Parathyroid adenoma (tissue), 2 donors: Measurements from ENCODE around the gene SPEF2.

Source experiments
- H2AFZ ChIP-seq: fragments of 300-600 bp; sonication (generic); one replicate; pipeline ENCODE4 v1.7.0; 2017; ENCODE audit warnings: antibody characterized with exemption, mild to moderate bottlenecking
- H3K27ac ChIP-seq: fragments of 300-600 bp; sonication (generic); one replicate; pipeline ENCODE4 v1.7.0; 2017
- H3K27me3 ChIP-seq: fragments of 300-600 bp; sonication (generic); one replicate; pipeline ENCODE4 v1.7.0; 2017; ENCODE audit warnings: low read length; ENCODE audit not compliant: control insufficient read depth, insufficient read depth
- H3K36me3 ChIP-seq: fragments of 300-600 bp; sonication (generic); one replicate; pipeline ENCODE4 v1.7.0; 2017; ENCODE audit warnings: low read length; ENCODE audit not compliant: control insufficient read depth, insufficient read depth
- H3K4me1 ChIP-seq: fragments of 300-600 bp; sonication (generic); one replicate; pipeline ENCODE4 v1.7.0; 2017; ENCODE audit warnings: control low read depth
- H3K4me2 ChIP-seq: fragments of 300-600 bp; sonication (generic); one replicate; pipeline ENCODE4 v1.7.0; 2017; ENCODE audit warnings: low read length
- H3K4me3 ChIP-seq: fragments of 300-600 bp; sonication (generic); one replicate; pipeline ENCODE4 v1.7.0; 2017; ENCODE audit warnings: low read depth, low read length
- H3K79me2 ChIP-seq: fragments of 300-600 bp; sonication (generic); one replicate; pipeline ENCODE4 v1.7.0; 2017; ENCODE audit warnings: control low read depth
- H3K9ac ChIP-seq: fragments of 300-600 bp; sonication (generic); one replicate; pipeline ENCODE4 v1.7.0; 2017; ENCODE audit warnings: mild to moderate bottlenecking
- H3K9me3 ChIP-seq: fragments of 300-600 bp; sonication (generic); one replicate; pipeline ENCODE4 v1.7.0; 2017; ENCODE audit warnings: low read length; ENCODE audit not compliant: control insufficient read depth
- CTCF ChIP-seq: fragments of 300-600 bp; sonication (generic); IDR thresholded peaks from one replicate; pipeline ENCODE4 v1.7.0; 2017; ENCODE audit warnings: antibody characterized with exemption, mild to moderate bottlenecking
- donor health status: primary hyperparathyroidism.

The SPEF2 gene

GRCh38 chr5:35598707-35599370 lies 18.8 kb upstream of the SPEF2 start:
- Histone ChIP-seq H3K79me2 (no peaks in the 10 kb centered on the region), H3K27me3 (no peaks in the 10 kb centered on the region), H3K36me3 (no peaks in the 10 kb centered on the region), H3K27ac (no peak overlapping the region), H3K9me3 (no peaks in the 10 kb centered on the region), H3K4me3 (no peak overlapping the region), H3K9ac (no peak overlapping the region), H2AFZ (no peak overlapping the region), H3K4me2 (no peak overlapping the region), H3K4me1 (no peaks in the 10 kb centered on the region)
- TF ChIP-seq CTCF = no peak

GRCh38 chr5:35600591-35600990 lies 17.1 kb upstream of the SPEF2 start:
- no peak for TF ChIP-seq CTCF
- Histone ChIP-seq H3K4me1 (no peaks in the 10 kb centered on the region), H3K4me3 (no peak overlapping the region), H3K9me3 (no peaks in the 10 kb centered on the region), H2AFZ (no peak overlapping the region), H3K9ac (no peak overlapping the region), H3K27me3 (no peaks in the 10 kb centered on the region), H3K4me2 (no peak overlapping the region), H3K79me2 (no peaks in the 10 kb centered on the region), H3K27ac (no peak overlapping the region), H3K36me3 (no peaks in the 10 kb centered on the region)

GRCh38 chr5:35608881-35609779 lies 8.5 kb upstream of the SPEF2 start:
- no peaks in the 10 kb centered on the region for H3K4me1 ChIP-seq
- no peak overlapping the region for H2AFZ ChIP-seq
- no peak overlapping the region for H3K4me2 ChIP-seq
- H3K36me3 ChIP-seq = no peaks in the 10 kb centered on the region
- no peak overlapping the region for H3K27ac ChIP-seq
- no peak for TF ChIP-seq CTCF
- no peak overlapping the region for H3K9ac ChIP-seq
- no peaks in the 10 kb centered on the region for H3K9me3 ChIP-seq
- H3K27me3 ChIP-seq = no peaks in the 10 kb centered on the region
- H3K79me2 ChIP-seq = no peaks in the 10 kb centered on the region
- H3K4me3 ChIP-seq = no peak overlapping the region

DNA sequence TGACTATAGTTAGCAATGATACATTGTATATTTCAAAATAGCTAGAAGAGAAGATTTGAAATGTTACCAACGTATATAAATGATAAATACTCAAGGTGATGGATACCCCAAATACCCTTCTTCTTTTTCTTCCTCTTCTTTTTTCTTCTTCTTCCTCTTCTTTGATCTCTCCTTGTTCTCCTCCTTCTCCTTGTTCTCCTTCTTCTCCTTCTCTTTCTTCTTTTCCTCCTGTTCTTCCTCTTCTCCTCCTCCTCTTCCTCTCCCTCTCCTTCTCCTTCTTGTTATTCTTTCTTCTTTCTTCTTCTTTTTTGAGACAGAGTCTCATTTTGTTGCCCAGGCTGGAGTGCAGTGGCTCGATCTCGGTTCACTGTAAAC lies 616 bp upstream of the SPEF2 start:
- no peaks in the 10 kb centered on the region for H3K4me1 ChIP-seq
- no peak for TF ChIP-seq CTCF
- peaks cover 4% of the 10 kb centered on the region for H3K79me2 ChIP-seq
- H3K4me2 ChIP-seq = peak overlapping the region; percentile 95
- no peaks in the 10 kb centered on the region for H3K36me3 ChIP-seq
- H3K27ac ChIP-seq = no peak overlapping the region
- H3K4me3 ChIP-seq = peak overlapping the region; percentile 82
- H3K9me3 ChIP-seq = no peaks in the 10 kb centered on the region
- no peak overlapping the region for H3K9ac ChIP-seq
- H2AFZ ChIP-seq = peak overlapping the region; percentile 87
- H3K27me3 ChIP-seq = no peaks in the 10 kb centered on the region
